A673 (cell line): Measurements from ENCODE around the gene PIANP.

ENCODE experiments used
- CTCF ChIP-seq: fragments of 300-800, 200-600 bp; sonication (generic); conservative IDR thresholded peaks from 2 replicates; pipeline ENCODE4 v1.5.1; 2017; ENCODE audit warnings: low read depth, mild to moderate bottlenecking, antibody characterized with exemption, low read length, moderate library complexity, mixed read lengths
- EZH2 ChIP-seq: fragments of 200-600 bp; sonication (generic); IDR thresholded peaks from 2 replicates; pipeline ENCODE4 v1.6.1; 2017; ENCODE audit warnings: borderline replicate concordance, low read depth, mild to moderate bottlenecking, mixed read lengths, antibody characterized with exemption, low read length; ENCODE audit not compliant: poor library complexity, severe bottlenecking

GRCh38 chr12:6652391-6652790, 48.2 kb downstream of the PIANP start:
- TF ChIP-seq CTCF (no peak), EZH2 (no peak)
